ENCODE measurements around the gene CWC15.

GRCh38 chr11:94988748-94989147 lies 15.4 kb upstream of the CWC15 start:
- no peak for TF ChIP-seq SIN3A (IDR thresholded peaks at IDR 0.05; ENCODE audit: borderline replicate concordance, insufficient read depth, low read depth, low read length)
- TF ChIP-seq, protein P1, sequence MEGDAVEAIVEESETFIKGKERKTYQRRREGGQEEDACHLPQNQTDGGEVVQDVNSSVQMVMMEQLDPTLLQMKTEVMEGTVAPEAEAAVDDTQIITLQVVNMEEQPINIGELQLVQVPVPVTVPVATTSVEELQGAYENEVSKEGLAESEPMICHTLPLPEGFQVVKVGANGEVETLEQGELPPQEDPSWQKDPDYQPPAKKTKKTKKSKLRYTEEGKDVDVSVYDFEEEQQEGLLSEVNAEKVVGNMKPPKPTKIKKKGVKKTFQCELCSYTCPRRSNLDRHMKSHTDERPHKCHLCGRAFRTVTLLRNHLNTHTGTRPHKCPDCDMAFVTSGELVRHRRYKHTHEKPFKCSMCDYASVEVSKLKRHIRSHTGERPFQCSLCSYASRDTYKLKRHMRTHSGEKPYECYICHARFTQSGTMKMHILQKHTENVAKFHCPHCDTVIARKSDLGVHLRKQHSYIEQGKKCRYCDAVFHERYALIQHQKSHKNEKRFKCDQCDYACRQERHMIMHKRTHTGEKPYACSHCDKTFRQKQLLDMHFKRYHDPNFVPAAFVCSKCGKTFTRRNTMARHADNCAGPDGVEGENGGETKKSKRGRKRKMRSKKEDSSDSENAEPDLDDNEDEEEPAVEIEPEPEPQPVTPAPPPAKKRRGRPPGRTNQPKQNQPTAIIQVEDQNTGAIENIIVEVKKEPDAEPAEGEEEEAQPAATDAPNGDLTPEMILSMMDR (IDR thresholded peaks at IDR 0.05): no peak
- no peak for TF ChIP-seq POLR2AphosphoS5 (IDR thresholded peaks at IDR 0.05; ENCODE audit: low read depth, low read length)
- no peak for TF ChIP-seq REST (IDR thresholded peaks at IDR 0.05; ENCODE audit: insufficient read depth in 1 of 2, low read depth in 2 of 2, low read length in 1 of 2)

All from Panc1 (cell line).